NB4 (cell line): ENCODE data around the gene TLDC2.

Experiments
- CTCF ChIP-seq: IDR thresholded peaks from one replicate; pipeline ENCODE4 v1.5.1; 2012; ENCODE audit warnings: low read depth, low read length
- MAX ChIP-seq: IDR thresholded peaks from 2 replicates; pipeline ENCODE4 v1.6.1; 2011; ENCODE audit warnings: low read depth, low read length
- POLR2A ChIP-seq: IDR thresholded peaks from 2 replicates; pipeline ENCODE4 v1.6.1; 2011; ENCODE audit warnings: mild to moderate bottlenecking; ENCODE audit not compliant: insufficient read length; ENCODE audit errors: extremely low read depth

- TF ChIP-seq CTCF (no peak), POLR2A (no peak), MAX (no peak)
Observed at GRCh38 chr20:36917943-36918342, 42.0 kb downstream of the TLDC2 start.
